ENCODE data around the gene PTPRA.

DNA sequence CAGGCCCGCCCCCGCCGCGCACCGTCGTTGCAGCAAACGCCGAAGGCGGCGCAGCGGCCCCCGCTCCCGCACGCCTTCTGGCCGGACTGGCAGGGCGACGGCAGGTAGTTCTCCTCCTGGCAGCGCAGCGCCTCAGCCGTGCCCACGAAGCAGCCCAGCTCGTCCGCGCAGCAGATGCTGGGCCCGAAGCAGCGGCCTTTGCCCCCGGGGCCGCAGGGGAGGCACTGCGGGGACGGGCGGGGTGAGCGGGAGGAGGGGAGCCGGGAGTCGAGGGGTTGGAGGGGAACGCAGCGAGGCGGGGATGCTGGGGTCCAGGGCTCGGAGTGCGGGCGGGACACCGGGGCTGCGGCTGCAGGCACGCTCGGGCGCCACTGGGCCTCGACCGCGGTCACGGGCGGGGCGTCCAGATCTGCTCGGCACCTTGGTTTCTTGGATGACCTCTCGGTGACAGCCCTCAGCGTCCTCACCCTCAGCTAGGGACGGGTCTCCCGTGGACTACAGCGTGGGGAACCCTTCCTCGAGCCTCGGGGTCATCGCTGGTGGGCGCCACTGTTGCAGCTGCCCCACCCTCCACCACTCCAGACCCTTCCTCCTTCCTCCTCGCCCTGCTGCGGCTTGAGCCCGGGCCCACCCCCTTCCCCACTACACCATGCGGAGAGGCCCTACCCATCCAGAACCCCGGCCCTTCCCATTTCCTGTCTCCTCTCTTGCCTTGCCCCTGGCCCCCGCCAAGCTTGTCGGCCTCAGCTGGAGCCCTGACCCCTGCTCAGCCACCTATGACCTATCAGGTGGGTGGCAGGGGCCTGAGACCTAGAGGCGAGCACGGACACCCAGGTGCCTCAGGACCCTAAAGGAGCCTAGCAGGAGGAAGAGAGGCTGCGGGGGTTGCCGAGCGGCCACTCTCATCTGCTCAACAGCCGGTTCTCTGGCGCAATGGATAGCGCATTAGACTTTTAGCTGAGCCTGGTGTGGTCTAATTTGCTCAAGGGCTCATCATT lies 210.0 kb downstream of the PTPRA start:
- TF ChIP-seq, protein P1, sequence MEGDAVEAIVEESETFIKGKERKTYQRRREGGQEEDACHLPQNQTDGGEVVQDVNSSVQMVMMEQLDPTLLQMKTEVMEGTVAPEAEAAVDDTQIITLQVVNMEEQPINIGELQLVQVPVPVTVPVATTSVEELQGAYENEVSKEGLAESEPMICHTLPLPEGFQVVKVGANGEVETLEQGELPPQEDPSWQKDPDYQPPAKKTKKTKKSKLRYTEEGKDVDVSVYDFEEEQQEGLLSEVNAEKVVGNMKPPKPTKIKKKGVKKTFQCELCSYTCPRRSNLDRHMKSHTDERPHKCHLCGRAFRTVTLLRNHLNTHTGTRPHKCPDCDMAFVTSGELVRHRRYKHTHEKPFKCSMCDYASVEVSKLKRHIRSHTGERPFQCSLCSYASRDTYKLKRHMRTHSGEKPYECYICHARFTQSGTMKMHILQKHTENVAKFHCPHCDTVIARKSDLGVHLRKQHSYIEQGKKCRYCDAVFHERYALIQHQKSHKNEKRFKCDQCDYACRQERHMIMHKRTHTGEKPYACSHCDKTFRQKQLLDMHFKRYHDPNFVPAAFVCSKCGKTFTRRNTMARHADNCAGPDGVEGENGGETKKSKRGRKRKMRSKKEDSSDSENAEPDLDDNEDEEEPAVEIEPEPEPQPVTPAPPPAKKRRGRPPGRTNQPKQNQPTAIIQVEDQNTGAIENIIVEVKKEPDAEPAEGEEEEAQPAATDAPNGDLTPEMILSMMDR (IDR thresholded peaks at IDR 0.05): no peak
- TF ChIP-seq POLR2A (IDR thresholded peaks at IDR 0.05): no peak

Measured in adrenal gland (tissue), 5 donors.